ENCODE results near the gene MRPS16.

DNA sequence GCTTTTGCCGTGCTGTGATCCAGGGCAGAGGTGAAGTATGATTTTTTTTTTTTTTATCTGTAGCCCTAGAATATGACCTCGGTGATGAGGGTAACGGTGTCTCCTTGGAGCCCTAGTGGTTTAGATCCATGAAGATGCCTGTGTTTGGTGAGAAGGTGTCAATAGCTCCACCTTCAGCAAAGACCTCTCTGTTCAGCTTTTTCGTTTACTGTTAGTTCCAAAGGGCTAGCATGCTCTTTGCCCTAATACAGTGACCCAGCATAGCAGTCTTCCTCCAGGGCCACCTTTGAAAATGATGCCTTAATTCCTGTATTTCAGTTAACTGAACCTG is 746 bp upstream of the MRPS16 start:
- TF ChIP-seq EZH2 (IDR thresholded peaks at IDR 0.05; ENCODE audit: insufficient read depth, poor library complexity, severe bottlenecking) (no peak), EZH2phosphoT487 (IDR thresholded peaks at IDR 0.05; ENCODE audit: insufficient read depth, low read depth) (no peak)

All from GM23248 (cell line).